ENCODE data around the gene COMTD1. TPM values are rescaled to one million over a fixed set of nuclear protein-coding genes. Genes with fewer than 3 reads are reported as not detected.
"Not testable (repeated sequence)": the region's sequence is repeated elsewhere in the genome, so short reads cannot be mapped to it uniquely, and the experiment has no call there.

Gene COMTD1
- polyA plus RNA-seq, 1 of the 3 experiments (the other 2 are of a cell fraction) = 7.6 TPM

DNA sequence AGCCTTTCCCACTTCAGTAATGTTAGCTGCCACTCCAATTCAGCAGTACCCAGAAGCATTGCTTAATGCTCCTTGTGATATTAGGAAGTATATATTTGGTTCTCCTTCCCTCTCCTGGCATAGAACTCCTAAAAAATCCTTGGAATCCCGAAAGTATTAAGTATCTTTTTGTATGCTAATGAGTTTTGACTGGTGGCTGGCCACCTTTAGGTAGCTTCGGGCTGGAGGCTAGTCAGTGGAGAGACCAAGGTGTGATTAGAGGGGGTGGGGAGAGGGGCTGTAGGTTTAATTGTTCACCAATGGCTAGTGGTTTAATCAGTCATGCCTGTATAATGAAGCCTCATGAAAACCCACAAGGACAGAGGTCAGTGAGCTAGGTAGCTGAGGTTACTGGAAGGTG, 12.2 kb downstream of the COMTD1 start:
- 85% methylated on average over 2 of the region's 2 CpGs for WGBS (ENCODE audit: low lambda C conversion rate)
- CTCF ChIA-PET = interaction anchor here (0.9 to 7.1 kb wide), 6 partner anchors 7 to 979 kb away, joined by 3 to 36 read pairs (median 6); partner anchors contain the start of genes COMTD1 and SAMD8

DNA sequence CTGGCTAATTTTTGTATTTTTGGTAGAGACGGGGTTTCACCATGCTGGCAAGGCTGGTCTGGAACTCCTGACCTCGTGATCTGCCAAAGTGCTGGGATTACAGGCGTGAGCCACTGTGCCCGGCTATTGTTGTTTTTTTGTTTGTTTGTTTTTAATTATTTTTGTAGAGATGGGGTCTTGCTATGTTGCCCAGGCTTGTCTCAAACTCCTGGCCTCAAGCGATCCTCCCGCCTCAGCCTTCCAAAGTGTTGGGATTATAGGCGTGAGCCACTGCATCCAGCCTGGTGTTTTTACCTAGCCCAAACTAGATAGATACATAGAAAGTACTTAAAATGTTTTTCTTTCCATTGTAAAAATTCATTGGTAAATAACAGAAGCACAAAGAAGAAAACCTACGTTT, 14.3 kb downstream of the COMTD1 start:
- DNase-seq; H3K27me3 ChIP-seq (ENCODE audit: insufficient read depth); H3K4me2 ChIP-seq; H3K9me3 ChIP-seq; H3K27ac ChIP-seq (ENCODE audit: low read depth in 2 of 2, low read length in 1 of 2); H3K9me2 ChIP-seq; H2AFZ ChIP-seq (ENCODE audit: low read depth); H3K9ac ChIP-seq; H3K4me3 ChIP-seq (ENCODE audit: low read depth in 2 of 2, low read length in 1 of 2); POLR2A ChIA-PET: not testable (repeated sequence)
- Histone ChIP-seq H3K79me2 (ENCODE audit: insufficient read depth) (peaks cover 96% of the 10 kb centered on the region), H4K20me1 (ENCODE audit: insufficient read depth) (peaks cover 66% of the 10 kb centered on the region), H3K36me3 (replicated peaks in 1 of 2; ENCODE audit: control insufficient read depth in 1 of 2, insufficient read depth in 2 of 2, low read length in 1 of 2) (peaks cover 64 to 74% of the 10 kb centered on the region in 2 experiments), H3F3A (replicated peaks; ENCODE audit: insufficient read depth) (peaks cover 41% of the 10 kb centered on the region), H3K4me1 (ENCODE audit: control insufficient read depth in 1 of 2, insufficient read depth in 2 of 2, low read depth in 1 of 2, low read length in 1 of 2) (peaks cover 4 to 22% of the 10 kb centered on the region in 2 experiments; a peak in 3 of 4 replicates)
- 95% methylated on average over 8 of the region's 8 CpGs for WGBS (ENCODE audit: low lambda C conversion rate)
- CTCF ChIA-PET = interaction anchor here (1.9 to 7.1 kb wide), 4 partner anchors 9 to 977 kb away, joined by 6 to 36 read pairs (median 13); partner anchors contain the start of gene COMTD1

More for the DNA sequence above, 12.2 kb downstream of the COMTD1 start:
- peaks cover 96% of the 10 kb centered on the region for H3K79me2 ChIP-seq (ENCODE audit: insufficient read depth)
- H3K9ac ChIP-seq = no peak overlapping the region
- H3K4me2 ChIP-seq = no peak overlapping the region
- H2AFZ ChIP-seq (ENCODE audit: low read depth) = no peak overlapping the region
- peaks cover 73% of the 10 kb centered on the region for H4K20me1 ChIP-seq (ENCODE audit: insufficient read depth)
- H3K27me3 ChIP-seq (ENCODE audit: insufficient read depth) = no peaks in the 10 kb centered on the region
- H3F3A ChIP-seq (replicated peaks; ENCODE audit: insufficient read depth) = peaks cover 46% of the 10 kb centered on the region
- no peak overlapping the region for H3K4me3 ChIP-seq (ENCODE audit: low read depth in 2 of 2, low read length in 1 of 2)
- POLR2A ChIA-PET = interaction anchor here (0.6 to 1.4 kb wide), 2 partner anchors 13 to 37 kb away, joined by 3 to 4 read pairs; partner anchors contain the start of gene VDAC2
- peaks cover 8 to 25% of the 10 kb centered on the region in 2 experiments; a peak in 3 of 4 replicates for H3K4me1 ChIP-seq (ENCODE audit: control insufficient read depth in 1 of 2, insufficient read depth in 2 of 2, low read depth in 1 of 2, low read length in 1 of 2)
- H3K9me2 ChIP-seq = no peaks in the 10 kb centered on the region
- H3K36me3 ChIP-seq (replicated peaks in 1 of 2; ENCODE audit: control insufficient read depth in 1 of 2, insufficient read depth in 2 of 2, low read length in 1 of 2) = peaks cover 59% of the 10 kb centered on the region in 2 experiments
- TF ChIP-seq GATA2 (CRISPR knock-in tag; IDR thresholded peaks at IDR 0.05) (no peak), SMC3 (IDR thresholded peaks at IDR 0.05; ENCODE audit: low read depth, low read length) (no peak), MXI1 (IDR thresholded peaks at IDR 0.05; ENCODE audit: low read depth, low read length) (no peak), MEF2A (IDR thresholded peaks at IDR 0.05; ENCODE audit: borderline replicate concordance, low read depth) (no peak), TCF12 (IDR thresholded peaks at IDR 0.05) (no peak), NFIC (IDR thresholded peaks at IDR 0.05; ENCODE audit: borderline replicate concordance) (no peak), CHD2 (IDR thresholded peaks at IDR 0.05; ENCODE audit: low read length, partially characterized antibody) (no peak), EZH2phosphoT487 (IDR thresholded peaks at IDR 0.05; ENCODE audit: borderline replicate concordance, low read depth) (no peak), TEAD4 (IDR thresholded peaks at IDR 0.05; ENCODE audit: borderline replicate concordance, insufficient read depth) (no peak), RCOR1 (IDR thresholded peaks at IDR 0.05; ENCODE audit: low read length) (no peak), POLR2AphosphoS5 (IDR thresholded peaks at IDR 0.05; ENCODE audit: low read depth, low read length) (no peak), RAD21 (IDR thresholded peaks at IDR 0.05; ENCODE audit: low read length) (no peak), RFX5 (IDR thresholded peaks at IDR 0.05; ENCODE audit: low read length) (no peak), YY1 (IDR thresholded peaks at IDR 0.05; ENCODE audit: low read depth) (no peak)
- TF ChIP-seq, protein P1, sequence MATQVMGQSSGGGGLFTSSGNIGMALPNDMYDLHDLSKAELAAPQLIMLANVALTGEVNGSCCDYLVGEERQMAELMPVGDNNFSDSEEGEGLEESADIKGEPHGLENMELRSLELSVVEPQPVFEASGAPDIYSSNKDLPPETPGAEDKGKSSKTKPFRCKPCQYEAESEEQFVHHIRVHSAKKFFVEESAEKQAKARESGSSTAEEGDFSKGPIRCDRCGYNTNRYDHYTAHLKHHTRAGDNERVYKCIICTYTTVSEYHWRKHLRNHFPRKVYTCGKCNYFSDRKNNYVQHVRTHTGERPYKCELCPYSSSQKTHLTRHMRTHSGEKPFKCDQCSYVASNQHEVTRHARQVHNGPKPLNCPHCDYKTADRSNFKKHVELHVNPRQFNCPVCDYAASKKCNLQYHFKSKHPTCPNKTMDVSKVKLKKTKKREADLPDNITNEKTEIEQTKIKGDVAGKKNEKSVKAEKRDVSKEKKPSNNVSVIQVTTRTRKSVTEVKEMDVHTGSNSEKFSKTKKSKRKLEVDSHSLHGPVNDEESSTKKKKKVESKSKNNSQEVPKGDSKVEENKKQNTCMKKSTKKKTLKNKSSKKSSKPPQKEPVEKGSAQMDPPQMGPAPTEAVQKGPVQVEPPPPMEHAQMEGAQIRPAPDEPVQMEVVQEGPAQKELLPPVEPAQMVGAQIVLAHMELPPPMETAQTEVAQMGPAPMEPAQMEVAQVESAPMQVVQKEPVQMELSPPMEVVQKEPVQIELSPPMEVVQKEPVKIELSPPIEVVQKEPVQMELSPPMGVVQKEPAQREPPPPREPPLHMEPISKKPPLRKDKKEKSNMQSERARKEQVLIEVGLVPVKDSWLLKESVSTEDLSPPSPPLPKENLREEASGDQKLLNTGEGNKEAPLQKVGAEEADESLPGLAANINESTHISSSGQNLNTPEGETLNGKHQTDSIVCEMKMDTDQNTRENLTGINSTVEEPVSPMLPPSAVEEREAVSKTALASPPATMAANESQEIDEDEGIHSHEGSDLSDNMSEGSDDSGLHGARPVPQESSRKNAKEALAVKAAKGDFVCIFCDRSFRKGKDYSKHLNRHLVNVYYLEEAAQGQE (IDR thresholded peaks at IDR 0.05; ENCODE audit: low read depth, low read length) = no peak
- TF ChIP-seq, protein P2, sequence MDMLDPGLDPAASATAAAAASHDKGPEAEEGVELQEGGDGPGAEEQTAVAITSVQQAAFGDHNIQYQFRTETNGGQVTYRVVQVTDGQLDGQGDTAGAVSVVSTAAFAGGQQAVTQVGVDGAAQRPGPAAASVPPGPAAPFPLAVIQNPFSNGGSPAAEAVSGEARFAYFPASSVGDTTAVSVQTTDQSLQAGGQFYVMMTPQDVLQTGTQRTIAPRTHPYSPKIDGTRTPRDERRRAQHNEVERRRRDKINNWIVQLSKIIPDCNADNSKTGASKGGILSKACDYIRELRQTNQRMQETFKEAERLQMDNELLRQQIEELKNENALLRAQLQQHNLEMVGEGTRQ (IDR thresholded peaks at IDR 0.05; ENCODE audit: borderline replicate concordance, low read depth, low read length) = no peak
- TF ChIP-seq, protein P3, sequence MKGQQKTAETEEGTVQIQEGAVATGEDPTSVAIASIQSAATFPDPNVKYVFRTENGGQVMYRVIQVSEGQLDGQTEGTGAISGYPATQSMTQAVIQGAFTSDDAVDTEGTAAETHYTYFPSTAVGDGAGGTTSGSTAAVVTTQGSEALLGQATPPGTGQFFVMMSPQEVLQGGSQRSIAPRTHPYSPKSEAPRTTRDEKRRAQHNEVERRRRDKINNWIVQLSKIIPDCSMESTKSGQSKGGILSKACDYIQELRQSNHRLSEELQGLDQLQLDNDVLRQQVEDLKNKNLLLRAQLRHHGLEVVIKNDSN (IDR thresholded peaks at IDR 0.05; ENCODE audit: borderline replicate concordance, low read depth) = no peak
- TF ChIP-seq, protein P4, sequence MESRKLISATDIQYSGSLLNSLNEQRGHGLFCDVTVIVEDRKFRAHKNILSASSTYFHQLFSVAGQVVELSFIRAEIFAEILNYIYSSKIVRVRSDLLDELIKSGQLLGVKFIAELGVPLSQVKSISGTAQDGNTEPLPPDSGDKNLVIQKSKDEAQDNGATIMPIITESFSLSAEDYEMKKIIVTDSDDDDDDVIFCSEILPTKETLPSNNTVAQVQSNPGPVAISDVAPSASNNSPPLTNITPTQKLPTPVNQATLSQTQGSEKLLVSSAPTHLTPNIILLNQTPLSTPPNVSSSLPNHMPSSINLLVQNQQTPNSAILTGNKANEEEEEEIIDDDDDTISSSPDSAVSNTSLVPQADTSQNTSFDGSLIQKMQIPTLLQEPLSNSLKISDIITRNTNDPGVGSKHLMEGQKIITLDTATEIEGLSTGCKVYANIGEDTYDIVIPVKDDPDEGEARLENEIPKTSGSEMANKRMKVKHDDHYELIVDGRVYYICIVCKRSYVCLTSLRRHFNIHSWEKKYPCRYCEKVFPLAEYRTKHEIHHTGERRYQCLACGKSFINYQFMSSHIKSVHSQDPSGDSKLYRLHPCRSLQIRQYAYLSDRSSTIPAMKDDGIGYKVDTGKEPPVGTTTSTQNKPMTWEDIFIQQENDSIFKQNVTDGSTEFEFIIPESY (IDR thresholded peaks at IDR 0.05; ENCODE audit: borderline replicate concordance, low read depth) = no peak
- H3K9me3 ChIP-seq = no peaks in the 10 kb centered on the region
- H3K27ac ChIP-seq (ENCODE audit: low read depth in 2 of 2, low read length in 1 of 2) = peak overlapping the region in 1 of 2 experiments; percentile 69; a peak in 2 of 4 replicates
- DNase-seq = no peak

Measured in SK-N-SH (cell line).